HG02623 (cell line): Measurements from ENCODE around the gene ADORA3.

Source experiments
- ATAC-seq: cut with Tn5 transposase; IDR thresholded peaks from one replicate; pipeline ENCODE4 v1.9.1; 2021; ENCODE audit warnings: moderate library complexity; ENCODE audit not compliant: unreplicated experiment

ADORA3 gene

GRCh38 chr1:111449703-111450017 is 53.8 kb downstream of the ADORA3 start:
- no peak for ATAC-seq
